HG03342 (cell line): ENCODE measurements around the gene SGSM1.

ENCODE experiments used
- ATAC-seq: cut with Tn5 transposase; IDR thresholded peaks from one replicate; pipeline ENCODE4 v1.9.1; 2021; ENCODE audit warnings: mild to moderate bottlenecking, moderate library complexity; ENCODE audit not compliant: unreplicated experiment

The SGSM1 gene

DNA sequence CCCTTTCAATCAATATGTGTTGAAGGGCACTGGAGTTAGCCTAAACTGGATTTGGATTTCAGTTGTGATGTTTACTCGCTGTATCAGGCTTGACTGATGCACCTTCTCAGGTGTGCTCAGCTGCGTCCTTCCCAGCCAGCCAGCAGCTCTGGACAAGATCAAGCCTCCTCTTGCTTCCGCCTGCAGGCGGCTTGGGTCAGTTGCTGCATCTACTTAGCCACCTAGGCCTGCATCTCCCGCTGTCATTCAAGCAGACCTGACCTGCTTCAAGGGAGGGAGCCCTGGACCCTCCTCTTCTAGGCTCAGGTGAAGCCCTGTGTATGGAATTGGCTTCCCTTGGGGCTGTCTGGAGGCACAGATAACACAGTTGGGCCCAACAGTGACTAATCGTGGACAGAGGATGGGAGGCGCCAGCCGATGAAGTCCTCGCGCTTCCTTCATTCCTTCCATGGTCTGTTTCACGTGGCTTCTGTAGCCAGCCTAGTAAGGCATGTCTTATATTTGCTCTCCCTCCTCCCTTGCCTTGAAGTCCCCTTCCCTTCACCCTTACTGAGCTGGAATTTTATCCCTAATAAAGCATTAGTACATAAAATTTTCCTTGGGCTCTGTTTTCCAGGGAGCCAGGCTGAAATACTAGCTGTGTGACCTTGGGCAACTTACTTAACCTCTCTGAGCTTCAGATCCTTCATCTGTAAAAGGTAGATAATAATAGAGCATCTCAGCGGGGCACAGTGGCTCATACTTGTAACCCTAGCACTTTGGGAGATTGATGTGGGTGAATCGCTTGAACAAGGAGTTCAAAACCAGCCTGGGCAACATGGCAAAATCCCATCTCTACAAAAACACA is 142.6 kb downstream of the SGSM1 start:
- ATAC-seq = no peak

DNA sequence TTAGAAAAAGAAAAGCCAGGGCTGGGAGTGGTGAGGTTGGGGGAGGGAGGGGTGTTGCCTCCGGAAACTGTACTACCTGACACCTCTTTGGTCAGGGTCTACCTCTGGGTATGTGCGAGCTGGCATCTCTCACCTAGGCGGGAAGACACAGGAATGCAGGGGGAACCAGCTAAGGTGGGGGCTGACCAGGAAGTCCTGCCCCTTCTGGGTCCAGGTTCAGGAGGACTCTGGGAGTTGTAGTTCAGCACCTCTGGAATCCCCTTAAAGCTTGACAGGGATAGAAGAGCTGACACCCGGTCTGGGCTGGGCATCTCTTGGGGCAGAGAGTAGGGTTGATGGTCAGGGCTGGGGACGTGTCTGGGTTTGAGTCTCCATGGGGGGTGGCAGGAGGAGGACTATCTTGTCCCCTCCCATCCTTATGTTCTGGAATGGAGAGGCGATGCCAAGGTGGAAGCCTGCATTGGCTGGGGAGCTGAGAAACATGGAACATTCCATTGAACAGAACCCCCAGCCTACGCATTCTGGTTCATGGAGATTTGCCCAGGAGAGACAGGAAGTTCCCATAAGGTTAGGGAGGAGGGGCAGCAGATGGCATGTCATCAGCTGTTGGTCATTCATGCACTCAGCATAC is 144.4 kb downstream of the SGSM1 start:
- no peak for ATAC-seq

DNA sequence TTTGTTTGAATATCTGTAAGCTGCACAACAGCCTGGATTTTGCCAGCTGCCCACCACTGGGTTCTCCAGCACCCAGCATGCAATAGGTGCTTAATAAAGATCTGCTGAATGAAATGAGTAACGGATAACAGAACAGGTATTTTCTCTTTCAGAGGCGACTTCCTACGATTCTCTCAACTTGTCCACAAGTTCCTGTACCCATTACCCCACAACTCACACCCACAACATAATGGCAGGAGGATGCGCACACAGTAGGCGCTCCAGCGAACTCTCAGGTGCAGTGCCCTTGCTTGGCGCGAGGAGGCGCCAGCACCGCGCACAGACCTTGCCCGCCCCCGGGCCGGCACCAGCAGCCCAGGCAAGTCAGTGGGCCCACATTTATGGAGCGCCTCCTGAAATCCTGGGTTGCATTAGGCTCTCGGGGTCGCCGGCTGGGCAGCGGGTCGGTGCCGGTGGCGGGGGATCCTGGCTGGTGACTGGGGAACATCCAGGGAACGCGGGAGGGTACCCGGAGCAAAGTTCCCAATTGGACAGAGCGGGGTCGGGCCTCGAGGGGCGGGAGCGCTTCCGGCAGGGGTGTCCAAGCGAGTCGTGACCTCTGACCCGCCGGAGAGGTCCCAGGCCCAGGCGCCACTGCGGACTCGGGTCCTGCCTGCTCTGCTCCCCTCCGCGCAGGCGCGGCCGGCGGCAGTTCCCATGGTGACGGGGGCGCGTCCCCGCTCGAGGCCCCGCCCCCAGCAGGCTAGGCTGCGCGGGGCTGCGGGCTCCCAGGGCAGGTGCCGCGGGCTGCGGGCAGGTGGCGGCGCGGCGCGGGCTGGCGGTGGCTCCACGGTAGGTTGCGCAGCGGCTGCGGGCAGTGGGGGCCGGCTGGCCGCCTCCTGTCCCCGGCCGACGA is 146.2 kb downstream of the SGSM1 start, which contains the start of gene KIAA1671:
KIAA1671 (plus strand) TSS at position 775 of the 895 bp plus-strand sequence. CDS start 75,284 bp downstream, outside the sequence.
- ATAC-seq = peak; percentile 83

DNA sequence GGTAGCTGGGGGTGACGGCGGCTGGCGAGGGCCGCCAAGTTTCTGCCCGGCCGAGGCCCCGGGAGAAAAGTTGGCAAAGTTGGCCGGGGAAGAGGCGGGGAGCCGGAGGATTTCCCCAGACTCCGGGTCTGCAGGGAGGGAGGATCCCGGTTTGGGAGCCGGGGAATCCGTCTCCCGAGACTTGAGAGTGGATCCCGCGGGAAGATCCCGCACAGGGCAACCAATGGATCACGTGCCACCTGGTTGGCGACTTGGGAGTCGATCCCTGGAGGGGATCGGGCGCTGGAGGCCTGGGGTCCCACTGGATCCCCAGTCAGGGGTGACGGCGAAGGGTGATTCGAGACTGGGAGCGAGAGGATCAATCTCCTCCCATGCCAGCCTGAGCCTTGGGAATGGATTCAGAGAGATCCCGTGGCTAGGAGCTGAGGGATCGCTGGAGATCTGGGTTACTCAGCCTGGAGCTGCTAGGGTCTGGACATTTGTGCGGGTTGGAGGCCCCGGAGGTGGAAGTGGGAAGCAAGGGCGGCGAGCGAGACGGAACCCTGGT is 146.9 kb downstream of the SGSM1 start:
- ATAC-seq = no peak

DNA sequence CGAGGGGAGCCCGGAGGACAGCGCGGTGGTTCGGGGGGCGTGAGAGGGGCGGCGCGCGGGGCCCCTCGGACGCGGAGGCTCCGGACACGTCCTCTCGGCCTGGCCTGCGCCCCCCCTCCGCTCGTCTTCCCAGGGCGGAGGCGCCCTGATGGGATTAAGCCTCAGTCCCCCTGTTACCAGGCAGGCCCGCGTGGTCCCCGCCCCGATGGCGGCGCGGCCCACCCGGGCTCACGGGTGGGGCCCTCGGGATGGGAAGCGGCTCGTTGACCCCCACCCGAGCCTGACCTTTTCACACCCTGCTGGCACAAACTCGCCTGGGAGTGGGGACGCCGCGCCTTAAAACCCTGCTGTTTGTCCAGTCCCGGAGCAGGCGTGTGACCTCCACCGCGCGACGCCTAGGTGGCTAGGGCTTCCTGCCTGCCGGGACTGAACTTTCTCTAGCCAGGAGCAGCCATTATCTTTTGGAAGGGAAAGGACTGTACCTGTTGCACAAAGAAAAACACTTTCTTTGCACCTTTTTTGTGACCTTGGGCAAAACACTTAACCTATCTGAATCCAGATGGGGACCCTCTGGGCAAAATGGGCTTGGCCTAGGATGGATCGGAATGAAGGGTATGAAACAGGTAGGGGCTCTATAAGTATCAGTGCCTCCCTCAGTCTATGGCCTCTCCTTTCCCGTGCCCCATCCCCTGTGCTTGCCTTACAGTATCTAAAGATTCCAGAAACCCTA is 147.5 kb downstream of the SGSM1 start:
- ATAC-seq = no peak

DNA sequence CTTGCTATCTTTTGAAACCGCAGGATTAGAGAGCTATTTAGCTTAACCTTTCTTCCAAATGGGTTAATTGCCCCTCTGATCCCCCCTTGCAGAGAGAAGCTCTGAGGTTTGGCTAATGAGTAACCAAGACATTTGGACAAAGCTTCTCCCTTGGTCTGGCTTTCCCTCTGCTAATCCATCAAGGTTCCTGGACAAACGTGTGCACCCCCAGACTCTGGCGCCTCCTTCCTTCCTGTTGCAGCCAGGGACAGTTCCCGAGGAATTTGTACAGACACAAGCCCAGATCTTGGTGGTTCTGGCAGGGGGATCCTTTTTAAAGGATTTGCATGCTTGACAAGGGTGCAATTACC is 148.1 kb downstream of the SGSM1 start:
- ATAC-seq = no peak

DNA sequence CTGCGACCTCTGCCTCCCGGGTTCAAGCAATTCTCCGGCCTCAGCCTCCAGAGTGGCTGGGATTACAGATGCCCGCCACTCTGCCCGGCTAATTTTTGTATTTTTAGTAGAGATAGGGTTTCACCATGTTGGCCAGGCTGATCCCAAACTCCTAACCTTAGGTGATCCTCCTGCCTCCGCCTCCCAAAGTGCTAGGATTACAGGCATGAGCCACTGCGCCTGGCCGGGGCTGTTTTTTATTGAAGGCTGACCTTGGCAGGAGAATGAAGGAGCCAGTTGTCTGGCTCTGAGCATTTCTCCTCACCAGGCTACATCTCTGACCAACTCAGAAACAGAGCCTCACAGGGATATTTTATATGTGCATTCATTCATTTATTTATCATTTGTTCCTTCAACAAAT is 148.8 kb downstream of the SGSM1 start:
- no peak for ATAC-seq

DNA sequence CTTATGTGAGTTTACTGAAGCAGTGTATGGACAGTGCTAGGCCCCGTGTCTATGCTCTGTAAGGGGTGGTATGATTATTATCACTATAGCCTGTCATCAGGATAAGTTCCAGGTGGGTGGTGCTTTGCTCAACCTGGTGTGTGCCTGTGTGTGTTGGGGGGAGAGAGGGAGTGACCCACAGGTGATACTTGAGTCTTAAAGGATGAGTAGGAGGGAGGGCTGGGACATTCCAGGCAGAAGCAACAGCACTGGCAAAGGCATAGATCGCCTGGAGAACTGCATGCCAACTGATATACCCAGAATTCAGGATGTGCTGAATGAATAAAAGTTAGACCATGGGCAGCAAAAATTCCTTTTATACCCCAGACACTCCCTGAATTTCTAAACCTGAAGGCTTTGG is 151.0 kb downstream of the SGSM1 start:
- no peak for ATAC-seq

DNA sequence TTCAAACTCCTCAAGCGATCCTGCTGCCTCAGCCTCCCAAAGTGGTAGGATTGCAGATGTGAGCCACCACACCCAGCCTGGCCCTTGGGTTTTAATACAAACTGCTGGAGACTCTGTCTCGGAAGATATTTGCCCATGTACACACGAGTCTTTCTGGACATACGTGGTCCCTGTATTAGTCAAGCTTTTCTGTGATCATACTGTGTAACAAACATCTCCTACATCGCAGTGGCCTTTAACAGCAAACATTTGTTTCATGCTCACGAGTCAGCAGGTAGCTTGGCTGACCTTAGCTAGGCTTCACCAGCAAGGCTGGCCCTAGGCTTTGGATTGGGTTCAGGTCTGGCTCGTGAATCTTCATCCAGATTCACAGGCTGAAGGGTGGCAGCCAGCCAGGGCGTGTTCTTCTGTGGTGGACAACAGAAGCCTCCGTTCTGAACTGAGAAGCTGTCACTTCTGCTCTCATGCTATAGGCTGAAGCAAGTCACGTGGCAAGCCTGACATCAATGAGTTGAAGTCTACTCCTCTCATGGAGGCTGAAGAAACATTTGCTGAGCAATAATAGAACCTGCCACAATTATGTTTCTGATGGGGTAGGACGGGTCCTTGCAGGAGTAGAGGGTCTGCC is 155.3 kb downstream of the SGSM1 start:
- no peak for ATAC-seq

DNA sequence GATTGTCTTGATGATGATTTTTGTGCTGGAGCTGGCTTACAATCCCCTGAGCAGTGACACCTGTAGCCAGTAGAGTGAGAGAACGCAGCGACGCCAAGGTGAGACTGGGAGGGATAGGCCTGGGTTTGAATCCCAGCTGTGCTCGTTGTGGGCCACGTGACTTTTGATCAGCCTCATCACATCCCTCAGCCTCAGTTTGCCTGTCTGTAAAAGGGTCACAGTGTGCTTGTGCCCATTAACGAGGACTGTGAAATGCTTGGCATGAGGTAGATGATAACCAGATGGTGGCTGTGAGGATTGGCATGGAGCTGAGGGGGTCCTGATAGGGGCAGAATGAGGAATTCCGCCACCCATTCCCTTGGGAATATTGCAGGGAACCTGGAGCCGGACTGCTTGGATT is 156.1 kb downstream of the SGSM1 start:
- ATAC-seq = no peak

DNA sequence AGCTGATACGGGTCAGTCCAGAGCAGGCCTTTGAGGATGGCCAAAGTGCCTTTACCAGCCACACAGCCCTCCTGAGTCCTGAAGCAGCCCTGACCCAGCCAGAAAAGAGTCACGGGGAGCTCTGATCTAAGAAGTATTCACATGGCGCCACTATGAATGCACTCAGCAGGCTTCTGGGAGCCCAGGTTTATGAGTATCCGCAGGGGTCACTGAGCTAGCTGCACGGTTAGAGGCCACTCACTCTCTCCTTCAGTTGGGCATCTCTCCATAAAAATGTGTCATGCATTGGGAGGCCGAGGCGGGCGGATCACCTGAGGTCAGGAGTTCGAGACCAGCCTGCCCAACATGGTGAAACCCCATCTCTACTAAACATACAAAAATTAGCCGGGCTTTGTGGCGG is 156.8 kb downstream of the SGSM1 start:
- no peak for ATAC-seq

DNA sequence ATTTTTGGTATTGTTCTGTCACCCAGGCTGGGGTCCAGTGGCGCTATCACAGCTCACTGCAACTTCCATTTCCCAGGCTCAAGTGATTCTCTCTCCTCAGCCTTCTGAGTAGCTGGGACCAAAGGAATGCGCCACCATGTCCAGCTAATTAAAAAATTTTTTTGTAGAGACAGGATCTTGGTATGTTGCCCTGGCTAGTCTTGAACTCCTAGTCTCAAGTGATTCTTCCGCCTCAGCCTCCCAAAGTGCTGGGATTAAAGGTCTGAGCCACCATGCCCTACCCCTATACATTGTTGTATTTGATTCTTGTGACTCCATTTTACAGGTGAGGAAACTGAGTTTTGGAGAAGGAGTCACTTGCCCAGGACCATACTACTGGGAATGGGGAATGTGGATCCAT is 158.4 kb downstream of the SGSM1 start:
- ATAC-seq = no peak

DNA sequence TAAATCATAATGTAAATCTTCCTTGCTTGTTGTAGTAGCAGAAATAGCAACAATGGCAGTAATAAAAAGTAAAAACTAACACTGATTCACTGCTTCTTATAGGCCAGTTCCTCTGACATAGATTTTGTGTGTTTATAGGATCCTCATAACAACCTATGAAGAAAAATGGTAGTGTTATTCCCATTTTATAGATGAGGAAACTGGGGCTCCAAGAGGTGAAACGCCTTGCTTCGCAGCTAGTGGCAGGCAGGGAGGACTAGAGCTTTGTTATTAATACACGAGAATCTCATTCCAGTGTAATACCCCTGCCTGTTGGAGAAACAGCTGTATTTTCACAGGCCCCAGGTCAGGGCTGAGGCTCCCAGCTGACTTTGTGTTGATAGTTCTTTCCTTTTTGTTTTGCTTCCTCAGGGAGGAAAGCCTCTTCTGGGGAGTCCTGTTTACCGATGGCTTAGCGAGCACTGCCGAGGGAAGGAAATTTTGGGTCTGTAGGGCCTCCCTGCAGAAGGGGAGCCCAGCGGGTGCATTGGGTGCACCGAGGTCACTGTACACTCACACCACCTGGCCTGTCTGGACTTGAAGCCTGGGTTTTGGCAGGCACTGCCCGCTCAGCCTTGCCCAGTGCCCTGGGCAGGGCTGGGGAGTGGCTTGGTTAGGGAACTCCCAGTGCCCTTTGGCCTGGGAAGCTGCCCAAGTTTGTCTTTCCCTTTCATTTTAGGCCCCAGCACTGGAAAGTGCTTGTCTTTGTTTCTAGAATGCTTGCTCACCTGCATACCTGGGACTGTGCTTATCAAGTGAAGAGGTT is 160.0 kb downstream of the SGSM1 start:
- ATAC-seq = no peak

DNA sequence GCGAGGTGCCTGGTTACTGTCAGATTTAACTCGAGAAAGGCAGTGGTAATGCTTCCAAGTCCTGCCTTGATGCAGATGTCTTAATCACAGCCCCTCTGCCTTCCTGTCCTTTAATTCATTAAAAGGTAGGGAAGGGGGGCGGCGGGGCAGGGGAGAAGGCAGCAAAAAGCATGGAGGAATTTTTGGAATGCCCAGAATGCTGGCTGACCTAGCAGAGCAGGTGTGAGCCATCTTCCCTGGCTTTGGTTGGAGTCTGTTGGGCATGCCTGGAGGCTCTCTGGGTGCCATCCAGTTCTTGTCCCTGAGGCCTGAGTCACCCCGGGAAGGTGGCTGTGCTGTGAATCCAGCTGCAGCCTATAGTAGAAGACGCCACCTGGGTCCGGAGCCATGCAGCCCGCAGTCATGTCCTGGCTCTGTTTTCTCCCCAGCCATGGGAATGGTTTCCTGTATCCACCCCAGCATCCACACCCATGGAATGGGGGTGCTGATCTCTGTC is 162.1 kb downstream of the SGSM1 start:
- ATAC-seq = no peak

DNA sequence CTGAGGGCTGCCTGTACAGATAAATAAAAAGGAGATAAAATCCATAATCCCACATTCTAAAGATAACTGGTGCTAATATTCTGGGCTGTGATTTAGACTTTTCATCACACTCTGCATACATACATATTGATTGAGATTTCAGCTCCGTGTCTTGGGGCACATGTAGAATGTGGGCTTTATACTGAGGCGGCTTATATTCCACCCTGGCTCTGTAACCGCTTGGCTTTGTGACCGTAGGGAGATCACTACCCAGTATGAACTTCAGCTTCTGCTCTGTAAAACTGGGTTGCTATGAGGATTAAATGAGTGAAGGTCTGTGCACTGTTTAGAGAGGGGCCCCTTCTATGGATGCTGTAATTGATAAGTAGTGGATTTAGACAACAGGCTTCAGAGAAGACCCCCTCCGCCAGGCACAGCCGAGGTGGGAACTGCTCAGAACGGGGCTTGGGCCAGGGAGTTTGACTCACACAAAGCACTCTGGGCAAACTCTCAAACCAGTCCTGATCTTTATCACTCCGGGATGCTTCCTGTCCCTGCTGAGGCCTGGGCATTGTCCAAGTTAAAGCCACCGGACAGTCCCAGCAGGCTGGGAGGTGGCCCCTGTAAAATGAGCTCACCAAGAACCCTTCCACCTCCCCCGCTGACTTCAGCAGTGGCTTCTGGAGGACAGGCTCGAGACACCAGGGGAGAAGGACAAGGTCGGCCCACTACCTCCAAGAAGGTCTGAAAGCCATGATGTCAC is 163.7 kb downstream of the SGSM1 start:
- ATAC-seq = no peak

DNA sequence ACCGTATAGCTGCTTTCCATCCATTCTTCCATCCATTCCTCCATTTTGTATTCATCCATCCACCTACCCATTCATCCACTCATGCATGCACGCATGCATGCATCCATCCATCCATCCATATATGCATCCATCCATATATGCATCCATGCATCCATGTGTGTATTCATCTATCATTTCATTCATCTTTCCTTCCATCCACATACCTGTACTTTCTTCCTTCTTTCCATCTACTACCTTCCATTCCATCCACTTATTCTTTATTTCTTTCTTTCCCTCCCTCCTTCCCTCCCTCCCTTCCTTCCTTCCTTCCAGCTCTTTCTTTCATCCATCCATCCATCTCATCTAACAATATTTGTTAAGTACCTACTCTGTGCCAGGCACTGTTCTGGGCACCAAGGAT is 166.4 kb downstream of the SGSM1 start:
- no peak for ATAC-seq

DNA sequence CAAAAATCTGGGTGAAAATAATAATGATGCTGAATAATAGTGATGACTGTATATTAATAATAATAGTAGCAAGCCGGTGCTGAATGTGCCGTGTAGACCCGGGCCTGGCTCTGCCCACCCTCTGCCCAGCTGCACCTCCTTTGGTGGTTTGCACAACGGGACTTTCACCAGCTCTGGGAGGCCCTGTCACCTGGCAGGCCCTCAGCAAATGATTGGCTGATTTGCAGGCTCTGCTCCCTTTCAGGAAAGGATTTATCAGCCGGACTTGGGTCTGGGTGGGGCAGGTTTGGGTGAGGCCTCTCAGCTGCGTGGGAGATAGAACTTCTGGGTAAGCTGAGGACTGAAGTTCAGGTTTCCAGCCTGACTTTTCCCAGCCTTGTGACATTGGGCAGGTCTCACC is 167.9 kb downstream of the SGSM1 start:
- ATAC-seq = no peak

DNA sequence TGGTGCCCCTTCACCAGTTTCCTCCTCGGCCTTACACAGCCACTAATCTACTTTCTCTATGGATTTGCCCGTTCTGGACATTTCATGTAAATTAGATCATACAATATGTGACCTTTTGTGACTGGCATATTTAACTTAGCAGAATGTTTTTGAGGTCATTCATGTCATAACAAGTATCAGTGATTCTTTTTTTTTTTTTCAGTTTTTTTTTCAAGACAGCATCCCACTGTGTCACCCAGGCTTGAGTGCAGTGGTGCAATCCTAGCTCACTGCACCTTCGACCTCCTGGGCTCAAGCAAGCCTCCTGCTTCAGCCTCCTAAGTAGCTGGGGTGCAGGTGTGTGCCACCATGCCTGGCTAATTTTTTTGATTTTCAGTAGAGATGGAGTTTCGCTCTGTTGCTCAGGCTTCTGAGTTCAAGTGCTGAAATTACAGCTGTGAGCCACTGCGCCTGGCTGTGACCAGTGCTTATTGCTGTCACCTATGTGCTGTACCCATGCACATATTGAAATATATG is 169.2 kb downstream of the SGSM1 start:
- ATAC-seq = no peak
